GM23248 (cell line): ENCODE measurements around the gene SIGMAR1. TPM values are rescaled to one million over a fixed set of nuclear protein-coding genes. Genes with fewer than 3 reads are reported as not detected.

Source experiments
- DNase-seq: peaks from one replicate; pipeline ENCODE4 v3.0.0-alpha.2; 2015
- H2AFZ ChIP-seq: fragments of 200-600 bp; sonication (generic); 2 replicates; pipeline ENCODE4 v1.6.1; 2016; ENCODE audit warnings: antibody characterized with exemption
- H3F3A ChIP-seq: fragments of 200-600 bp; sonication (generic); 2 replicates; pipeline ENCODE4 v1.6.1; 2016; ENCODE audit warnings: mild to moderate bottlenecking, antibody characterized with exemption, mixed run types; ENCODE audit not compliant: insufficient read depth
- H3K27ac ChIP-seq: fragments of 200-600 bp; sonication (generic); 2 replicates; pipeline ENCODE4 v1.5.1; 2016; ENCODE audit warnings: mild to moderate bottlenecking
- H3K27me3 ChIP-seq: fragments of 200-600 bp; sonication (generic); replicated peaks from 2 replicates; pipeline ENCODE4 v1.6.1; 2016; ENCODE audit warnings: mild to moderate bottlenecking; ENCODE audit not compliant: insufficient read depth
- H3K36me3 ChIP-seq: fragments of 200-600 bp; sonication (generic); 2 replicates; pipeline ENCODE4 v1.6.1; 2016; ENCODE audit warnings: low read depth, mild to moderate bottlenecking
- H3K4me1 ChIP-seq: fragments of 200-600 bp; sonication (generic); 2 replicates; pipeline ENCODE4 v1.6.1; 2016; ENCODE audit warnings: mild to moderate bottlenecking; ENCODE audit not compliant: insufficient read depth
- H3K4me2 ChIP-seq: fragments of 200-600 bp; sonication (generic); one replicate; pipeline ENCODE4 v1.6.1; 2016; ENCODE audit warnings: mild to moderate bottlenecking; ENCODE audit not compliant: unreplicated experiment
- H3K4me3 ChIP-seq: fragments of 200-600 bp; sonication (generic); 2 replicates; pipeline ENCODE4 v1.5.1; 2016; ENCODE audit warnings: mild to moderate bottlenecking
- H3K79me2 ChIP-seq: fragments of 200-600 bp; sonication (generic); 2 replicates; pipeline ENCODE4 v1.6.1; 2016; ENCODE audit warnings: mild to moderate bottlenecking; ENCODE audit not compliant: insufficient read depth
- H3K9ac ChIP-seq: fragments of 200-600 bp; sonication (generic); 2 replicates; pipeline ENCODE4 v1.6.1; 2016; ENCODE audit warnings: mild to moderate bottlenecking
- H3K9me2 ChIP-seq: fragments of 200-600 bp; sonication (generic); 2 replicates; pipeline ENCODE4 v1.6.1; 2016; ENCODE audit warnings: mixed run types, mild to moderate bottlenecking, moderate library complexity; ENCODE audit not compliant: insufficient read depth
- H3K9me3 ChIP-seq: fragments of 200-600 bp; sonication (generic); one replicate; pipeline ENCODE4 v1.6.1; 2017; ENCODE audit warnings: low read depth
- H4K20me1 ChIP-seq: fragments of 200-600 bp; sonication (generic); 2 replicates; pipeline ENCODE4 v1.6.0; 2016; ENCODE audit not compliant: insufficient read depth
- EZH2 ChIP-seq: fragments of 200-600 bp; sonication (generic); IDR thresholded peaks from 2 replicates; pipeline ENCODE4 v1.6.1; 2018; ENCODE audit warnings: antibody characterized with exemption, mild to moderate bottlenecking; ENCODE audit not compliant: insufficient read depth, poor library complexity, severe bottlenecking
- EZH2phosphoT487 ChIP-seq: fragments of 200-600 bp; sonication (generic); IDR thresholded peaks from 2 replicates; pipeline ENCODE4 v1.6.1; 2018; ENCODE audit warnings: antibody characterized with exemption, moderate library complexity, mild to moderate bottlenecking, low read depth; ENCODE audit not compliant: insufficient read depth
- WGBS, 2 experiments: methylation state at CpG; one replicate each; pipeline ENCODE4 v1.1.6; 2015 to 2017; ENCODE audit warnings: low lambda C conversion rate in 2 of 2, low coverage in 1 of 2; ENCODE audit errors: missing lambda C conversion rate in 2 of 2; 5-methylcytosine and 5-hydroxymethylcytosine counted together
- in situ Hi-C: fragments of 300-500 bp; cut with MboI; formaldehyde crosslinking; loops from 2 replicates; pipeline ENCODE4 v1.15.0; 2020
- polyA plus RNA-seq: library from polyadenylated mRNA; unstranded; fragments of >200 nt; fragmentation: Nextera tagmentation; extraction: Ambion mirVana; gene quantifications from 2 replicates; pipeline ENCODE4 v1.2.1, GENCODE V29; 2016
- total RNA-seq: library from RNA; depleted of rRNA; stranded (reverse); fragments of >200 nt; shearing (Covaris generic); gene quantifications from 2 replicates; pipeline ENCODE4 v1.2.3, GENCODE V29; 2014

SIGMAR1 gene
- total and polyA plus RNA-seq, 2 experiments from 2014 or later = 138 to 142 TPM

DNA sequence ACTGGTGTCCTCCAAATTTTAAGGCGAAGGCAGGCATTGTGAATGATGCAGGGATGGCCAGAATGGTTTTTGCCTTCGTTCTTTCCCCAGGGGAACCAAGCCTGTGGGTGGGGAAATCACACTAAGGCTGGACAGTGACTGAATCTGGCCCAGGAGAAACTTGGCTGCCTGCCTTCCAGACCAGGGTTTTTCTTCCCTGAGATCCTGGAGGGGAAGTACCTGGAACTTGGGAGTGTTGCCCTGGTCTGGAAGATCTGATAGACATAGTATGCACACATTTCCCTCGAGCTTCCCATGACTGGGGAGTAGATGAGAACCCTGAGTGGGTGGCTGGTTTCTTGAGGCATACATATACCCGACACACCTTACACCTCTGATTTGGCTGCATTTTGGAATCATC is 13.7 kb upstream of the SIGMAR1 start:
- H3K4me1 ChIP-seq = peaks cover 51% of the 10 kb centered on the region
- in situ Hi-C loops = no loop called here
- DNase-seq = peak; percentile 75
- no peaks in the 10 kb centered on the region for H4K20me1 ChIP-seq
- no peaks in the 10 kb centered on the region for H3K27me3 ChIP-seq
- H3K9me3 ChIP-seq = no peaks in the 10 kb centered on the region
- TF ChIP-seq EZH2 = no peak
- TF ChIP-seq EZH2phosphoT487 = no peak
- H3K4me2 ChIP-seq = peak overlapping the region; percentile 92
- H3K79me2 ChIP-seq = peaks cover 15% of the 10 kb centered on the region
- peaks cover 18% of the 10 kb centered on the region; the same call in 1 of the 2 replicates for H3F3A ChIP-seq
- H3K36me3 ChIP-seq = no peaks in the 10 kb centered on the region
- H3K9me2 ChIP-seq = no peaks in the 10 kb centered on the region
- peak overlapping the region; percentile 67 for H3K4me3 ChIP-seq
- H3K27ac ChIP-seq = peak overlapping the region; percentile 82
- WGBS, 2 experiments = 36 to 37% methylated on average over 4 of the region's 4 CpGs
- H2AFZ ChIP-seq = peak overlapping the region; percentile 74
- peak overlapping the region; percentile 68 for H3K9ac ChIP-seq

DNA sequence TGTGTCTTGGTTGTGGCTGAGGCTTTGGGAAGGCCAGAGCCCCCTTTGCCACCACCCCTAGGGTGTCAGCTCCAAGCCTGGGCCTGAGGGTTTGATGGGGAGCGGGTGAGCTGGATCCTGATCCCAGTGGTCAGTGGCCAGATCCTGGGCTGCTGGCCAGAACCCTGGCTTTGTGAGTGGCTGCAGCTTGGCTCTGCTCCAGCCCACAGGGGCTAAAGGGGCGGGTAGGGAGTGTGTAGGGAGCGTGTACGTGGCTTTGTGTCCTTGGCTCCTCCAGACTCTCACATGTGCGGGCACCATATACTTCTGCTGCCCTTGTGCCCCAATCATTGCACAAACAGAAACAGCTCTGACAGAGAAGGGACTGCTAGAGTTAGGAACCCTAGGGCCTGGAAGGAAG is 13.2 kb upstream of the SIGMAR1 start:
- Histone ChIP-seq H3K36me3 (no peaks in the 10 kb centered on the region), H3K27me3 (no peaks in the 10 kb centered on the region), H3K9me3 (no peaks in the 10 kb centered on the region), H3K9ac (no peak overlapping the region), H3K4me2 (no peak overlapping the region), H3K27ac (peak overlapping the region; percentile 82), H2AFZ (no peak overlapping the region), H3K9me2 (no peaks in the 10 kb centered on the region), H3K4me1 (peaks cover 51% of the 10 kb centered on the region), H3K79me2 (peaks cover 15% of the 10 kb centered on the region), H4K20me1 (no peaks in the 10 kb centered on the region), H3K4me3 (0 out of 2 replicates have a peak overlapping the region, but pooled peaks have one; percentile 67), H3F3A (peaks cover 22% of the 10 kb centered on the region; the same call in 1 of the 2 replicates)
- in situ Hi-C loops = no loop called here
- no peak for DNase-seq
- 88 to 89% methylated on average over 5 of the region's 5 CpGs for WGBS, 2 experiments
- TF ChIP-seq EZH2phosphoT487 (no peak), EZH2 (no peak)

DNA sequence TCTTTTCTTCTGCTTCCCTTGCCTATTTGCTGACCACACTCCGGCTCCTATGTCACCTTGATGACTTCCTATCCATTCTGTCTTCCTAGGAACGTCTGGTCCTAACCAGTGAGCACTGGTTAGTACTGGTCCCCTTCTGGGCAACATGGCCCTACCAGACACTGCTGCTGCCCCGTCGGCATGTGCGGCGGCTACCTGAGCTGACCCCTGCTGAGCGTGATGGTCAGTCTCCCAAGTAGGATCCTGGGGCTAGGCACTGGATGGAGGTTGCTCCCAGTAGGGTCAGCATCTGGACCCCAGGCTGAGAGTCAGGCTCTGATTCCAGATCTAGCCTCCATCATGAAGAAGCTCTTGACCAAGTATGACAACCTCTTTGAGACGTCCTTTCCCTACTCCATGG is 11.1 kb upstream of the SIGMAR1 start:
- H4K20me1 ChIP-seq = no peaks in the 10 kb centered on the region
- WGBS, 2 experiments = 91 to 94% methylated on average over 8 of the region's 8 CpGs
- H2AFZ ChIP-seq = no peak overlapping the region
- in situ Hi-C loops = no loop called here
- H3F3A ChIP-seq = peaks cover 22% of the 10 kb centered on the region; the same call in 1 of the 2 replicates
- no peak overlapping the region for H3K4me3 ChIP-seq
- peaks cover 15% of the 10 kb centered on the region for H3K79me2 ChIP-seq
- H3K9me2 ChIP-seq = no peaks in the 10 kb centered on the region
- no peak overlapping the region for H3K27ac ChIP-seq
- H3K4me2 ChIP-seq = no peak overlapping the region
- no peaks in the 10 kb centered on the region for H3K27me3 ChIP-seq
- no peak overlapping the region for H3K9ac ChIP-seq
- H3K9me3 ChIP-seq = no peaks in the 10 kb centered on the region
- DNase-seq = no peak
- TF ChIP-seq EZH2phosphoT487 (no peak), EZH2 (no peak)
- peaks cover 36% of the 10 kb centered on the region for H3K4me1 ChIP-seq
- H3K36me3 ChIP-seq = no peaks in the 10 kb centered on the region

DNA sequence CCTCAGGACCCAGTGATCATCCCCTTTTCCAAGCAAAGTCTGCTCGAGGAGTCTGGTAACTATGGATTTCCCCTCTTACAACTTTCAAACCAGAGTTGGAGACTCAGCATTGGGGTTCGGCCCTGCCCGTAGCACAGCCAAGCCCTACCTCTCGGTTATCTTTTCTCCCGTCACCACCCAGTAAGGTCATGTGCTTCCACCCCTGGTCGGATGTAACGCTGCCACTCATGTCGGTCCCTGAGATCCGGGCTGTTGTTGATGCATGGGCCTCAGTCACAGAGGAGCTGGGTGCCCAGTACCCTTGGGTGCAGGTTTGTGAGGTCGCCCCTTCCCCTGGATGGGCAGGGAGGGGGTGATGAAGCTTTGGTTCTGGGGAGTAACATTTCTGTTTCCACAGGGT is 10.1 kb upstream of the SIGMAR1 start:
- peak overlapping the region; percentile 80 for H3K4me2 ChIP-seq
- H3K27ac ChIP-seq = no peak overlapping the region
- no peaks in the 10 kb centered on the region for H4K20me1 ChIP-seq
- H3K27me3 ChIP-seq = no peaks in the 10 kb centered on the region
- no peaks in the 10 kb centered on the region for H3K9me2 ChIP-seq
- in situ Hi-C loops = no loop called here
- H3K4me1 ChIP-seq = peaks cover 26% of the 10 kb centered on the region
- H3K9ac ChIP-seq = peak overlapping the region; percentile 85
- DNase-seq = no peak
- peaks cover 18% of the 10 kb centered on the region; the same call in 1 of the 2 replicates for H3F3A ChIP-seq
- H3K9me3 ChIP-seq = no peaks in the 10 kb centered on the region
- H3K36me3 ChIP-seq = no peaks in the 10 kb centered on the region
- TF ChIP-seq EZH2 (no peak), EZH2phosphoT487 (no peak)
- H3K4me3 ChIP-seq = peak overlapping the region; percentile 78
- peaks cover 15% of the 10 kb centered on the region for H3K79me2 ChIP-seq
- WGBS, 2 experiments = 41 to 48% methylated on average over 10 of the region's 10 CpGs
- no peak overlapping the region; the same call in 1 of the 2 replicates for H2AFZ ChIP-seq

DNA sequence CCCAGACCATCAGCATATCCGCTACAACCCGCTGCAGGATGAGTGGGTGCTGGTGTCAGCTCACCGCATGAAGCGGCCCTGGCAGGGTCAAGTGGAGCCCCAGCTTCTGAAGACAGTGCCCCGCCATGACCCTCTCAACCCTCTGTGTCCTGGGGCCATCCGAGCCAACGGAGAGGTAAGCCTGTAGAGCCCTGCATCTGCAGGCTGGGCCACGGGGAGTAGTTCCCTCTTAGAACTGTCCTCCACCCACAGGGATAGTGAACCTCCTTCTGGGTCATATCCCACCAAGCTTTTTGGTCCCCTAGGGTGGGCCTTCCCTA is 9.5 kb upstream of the SIGMAR1 start:
- Histone ChIP-seq H3K27ac (peak overlapping the region; percentile 74), H3F3A (peaks cover 13% of the 10 kb centered on the region; the same call in 1 of the 2 replicates), H3K27me3 (no peaks in the 10 kb centered on the region), H4K20me1 (no peaks in the 10 kb centered on the region), H3K4me2 (peak overlapping the region; percentile 80), H3K36me3 (no peaks in the 10 kb centered on the region), H3K9me2 (no peaks in the 10 kb centered on the region), H3K9ac (peak overlapping the region; percentile 85), H3K9me3 (no peaks in the 10 kb centered on the region), H3K4me3 (peak overlapping the region; percentile 78), H3K4me1 (peaks cover 20% of the 10 kb centered on the region), H3K79me2 (peaks cover 15% of the 10 kb centered on the region), H2AFZ (peak overlapping the region; percentile 95)
- no peak for TF ChIP-seq EZH2phosphoT487
- no peak for TF ChIP-seq EZH2
- DNase-seq = no peak
- in situ Hi-C loops = no loop called here
- WGBS, 2 experiments = 0 to 2% methylated on average over 7 to 8 of the region's 8 CpGs
